BLaER1 treated with 17β-estradiol and CSF1 and Interleukin-3, amounts not matched to agents 10 nM and 100 nM (cell line): ENCODE measurements around the gene KLF9.
A peak's percentile ranks its signal among the peaks of the same experiment; 100 is the strongest.

Experiments used
- H3K27ac ChIP-seq, 11 experiments: shearing (Covaris generic); formaldehyde crosslinking; 2 replicates each; pipeline ENCODE4 v1.8.1; 2022
- H3K27me3 ChIP-seq, 11 experiments: shearing (Covaris generic); formaldehyde crosslinking; 2 replicates each; pipeline ENCODE4 v1.8.1; 2022
- H3K36me3 ChIP-seq, 11 experiments: shearing (Covaris generic); formaldehyde crosslinking; 2 replicates each; pipeline ENCODE4 v1.8.1; 2022
- H3K4me1 ChIP-seq, 10 experiments: shearing (Covaris generic); formaldehyde crosslinking; 2 replicates each; pipeline ENCODE4 v1.8.1; 2022
- H3K4me2 ChIP-seq, 11 experiments: shearing (Covaris generic); formaldehyde crosslinking; 2 replicates each; pipeline ENCODE4 v1.8.1; 2022
- H3K4me3 ChIP-seq, 10 experiments: shearing (Covaris generic); formaldehyde crosslinking; 2 replicates each; pipeline ENCODE4 v1.8.1; 2022
- H3K9ac ChIP-seq, 11 experiments: shearing (Covaris generic); formaldehyde crosslinking; 2 replicates each; pipeline ENCODE4 v1.8.1; 2022
- H3K9me3 ChIP-seq, 11 experiments: shearing (Covaris generic); formaldehyde crosslinking; replicated peaks in 1 of 11; 2 replicates each; pipeline ENCODE4 v1.8.1; 2022
- H4K20me1 ChIP-seq, 11 experiments: shearing (Covaris generic); formaldehyde crosslinking; 2 replicates each; pipeline ENCODE4 v1.8.1; 2022
- Cebpa-rat ChIP-seq, 11 experiments: shearing (Covaris generic); IDR thresholded peaks; 2 replicates each; pipeline ENCODE4 v1.8.1; 2022

KLF9 gene

DNA sequence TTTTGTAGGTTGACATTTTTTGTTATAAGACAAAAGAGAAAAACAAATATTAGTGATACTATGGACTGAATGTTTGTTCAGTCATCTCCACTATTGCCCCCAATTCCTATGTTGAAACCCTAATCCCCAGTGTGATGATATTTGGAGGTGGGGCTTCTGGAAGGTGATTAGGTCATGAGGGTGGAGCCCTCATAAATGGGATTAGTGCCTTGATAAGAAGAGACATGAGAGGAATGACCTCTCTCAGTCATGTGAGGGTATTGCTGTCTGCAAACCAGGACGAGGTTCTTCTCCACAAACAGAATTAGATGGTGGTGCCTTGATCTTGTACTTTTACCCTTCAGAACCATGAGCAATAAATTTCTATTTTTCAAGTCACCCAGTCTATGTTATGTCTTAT lies 34.5 kb upstream of the KLF9 start:
- Histone ChIP-seq H3K9ac (no peak overlapping the region), H4K20me1 (no peaks in the 10 kb centered on the region), H3K4me3 (no peak overlapping the region), H3K36me3 (no peaks in the 10 kb centered on the region), H3K27me3 (no peaks in the 10 kb centered on the region), H3K4me1 (peaks cover 0 to 7% (median 0%) of the 10 kb centered on the region in 10 experiments; a peak in 2 of 20 replicates), H3K9me3 (no peaks in the 10 kb centered on the region), H3K27ac (no peak overlapping the region), H3K4me2 (no peak overlapping the region)
- no peak for TF ChIP-seq Cebpa-rat (IDR thresholded peaks at IDR 0.05)

DNA sequence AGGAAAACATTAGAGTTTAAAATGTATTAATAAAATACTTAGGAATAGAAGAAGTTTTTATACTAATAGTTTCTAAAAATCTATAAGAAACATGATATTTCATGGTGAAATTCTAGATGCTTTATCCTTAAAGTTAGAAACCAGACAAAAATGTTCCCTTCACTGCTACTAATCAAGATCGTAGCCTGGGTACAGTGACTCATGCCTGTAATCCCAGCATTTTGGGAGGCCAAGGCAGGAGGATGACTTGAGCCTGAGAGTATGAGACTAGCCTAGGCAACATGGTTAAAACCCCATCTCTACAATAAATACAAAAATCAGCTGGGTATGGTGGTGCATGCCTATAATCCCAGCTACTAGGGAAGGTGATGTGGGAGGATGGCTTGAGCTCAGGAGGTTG lies 30.4 kb upstream of the KLF9 start:
- Histone ChIP-seq H3K4me1 (peaks cover 0 to 33% (median 0%) of the 10 kb centered on the region in 10 experiments; a peak in 6 of 20 replicates), H3K36me3 (no peaks in the 10 kb centered on the region), H4K20me1 (no peaks in the 10 kb centered on the region), H3K27me3 (no peaks in the 10 kb centered on the region), H3K4me2 (no peak overlapping the region), H3K4me3 (no peak overlapping the region), H3K27ac (no peak overlapping the region), H3K9me3 (no peaks in the 10 kb centered on the region), H3K9ac (no peak overlapping the region)
- no peak for TF ChIP-seq Cebpa-rat (IDR thresholded peaks at IDR 0.05)

DNA sequence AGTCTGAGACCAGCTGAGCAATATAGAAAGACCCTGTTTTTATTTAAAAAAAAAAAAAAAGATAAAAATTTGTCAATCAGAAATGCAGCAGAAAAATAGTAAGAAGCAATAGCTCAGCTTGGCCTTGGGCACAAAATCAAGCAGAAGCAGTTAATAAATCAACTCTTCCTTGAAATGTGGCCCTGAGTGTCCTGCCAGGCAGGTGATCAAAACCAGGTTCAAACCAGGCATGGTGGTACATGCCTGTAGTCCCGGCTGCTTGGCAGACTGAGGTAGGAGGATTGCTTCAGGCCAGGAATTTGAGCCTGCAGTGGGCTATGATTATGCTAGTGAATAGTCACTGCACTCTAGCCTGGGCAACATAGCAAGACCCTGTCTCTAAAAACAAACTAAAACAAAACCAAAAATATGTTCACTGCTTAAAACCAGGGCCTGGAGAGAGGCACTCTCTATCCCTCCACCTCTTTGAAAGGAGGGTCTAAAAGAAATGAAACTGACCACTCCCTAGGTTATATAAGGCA lies 27.9 kb upstream of the KLF9 start:
- Histone ChIP-seq H3K4me2 (peak overlapping the region in 1 of 11 experiments; percentile 41; a peak in 1 of 22 replicates), H3K36me3 (no peaks in the 10 kb centered on the region), H3K27ac (no peak overlapping the region), H3K4me1 (peaks cover 0 to 52% (median 14%) of the 10 kb centered on the region in 10 experiments; a peak in 15 of 20 replicates), H3K9ac (no peak overlapping the region), H4K20me1 (no peaks in the 10 kb centered on the region), H3K4me3 (no peak overlapping the region), H3K27me3 (no peaks in the 10 kb centered on the region), H3K9me3 (no peaks in the 10 kb centered on the region)
- no peak for TF ChIP-seq Cebpa-rat (IDR thresholded peaks at IDR 0.05)

DNA sequence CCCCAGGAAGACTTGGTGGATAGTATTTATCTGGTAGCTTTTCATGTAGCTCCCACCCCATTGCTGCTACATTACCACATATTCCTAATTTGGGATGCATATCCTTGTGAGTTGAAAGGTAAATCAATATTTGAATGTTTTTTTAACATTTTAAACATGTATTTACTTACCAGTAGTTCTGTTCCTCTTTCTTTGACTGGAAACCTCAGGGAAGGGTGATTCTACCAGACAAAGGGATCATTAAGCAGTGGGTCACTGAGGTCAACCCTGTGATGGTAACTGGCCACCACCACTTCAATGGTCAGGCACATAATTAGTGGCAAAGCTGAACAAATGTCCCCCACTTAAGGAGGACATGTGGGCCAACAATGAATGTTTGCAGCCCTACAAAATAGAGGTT lies 27.2 kb upstream of the KLF9 start:
- Histone ChIP-seq H4K20me1 (no peaks in the 10 kb centered on the region), H3K4me3 (no peak overlapping the region)
- TF ChIP-seq Cebpa-rat (IDR thresholded peaks at IDR 0.05): no peak

DNA sequence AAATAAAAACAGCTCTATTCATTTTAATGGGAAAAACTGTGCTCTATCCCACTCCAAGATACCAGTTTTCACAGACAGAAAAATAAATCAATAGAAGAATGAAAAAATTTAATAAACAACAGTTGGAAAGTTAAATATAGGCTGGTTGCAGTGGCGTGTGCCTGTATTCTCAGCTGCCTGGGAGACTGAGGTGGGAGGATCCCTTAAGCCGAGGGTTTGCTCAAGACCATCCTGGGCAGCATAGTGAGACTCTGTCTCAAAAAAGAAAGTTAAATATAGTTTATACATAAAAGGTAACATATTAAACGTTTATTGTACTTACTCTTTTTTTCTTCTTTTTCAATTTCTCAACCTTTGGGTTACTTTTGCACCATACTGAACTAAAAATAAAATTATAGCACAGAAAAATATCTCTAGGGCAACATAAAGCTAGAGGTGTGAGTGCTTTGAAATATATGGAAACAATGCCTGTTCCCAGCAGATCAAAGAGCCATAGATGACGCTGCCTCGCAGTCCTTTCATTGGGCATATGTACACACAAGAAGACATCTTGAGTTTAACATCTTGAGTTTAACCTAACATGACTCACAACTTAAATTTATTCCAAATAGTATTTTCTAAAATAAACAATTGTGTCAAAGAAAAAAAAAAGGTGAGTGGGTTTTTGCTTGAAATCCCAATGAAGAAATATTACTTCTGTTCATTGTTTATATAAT lies 25.7 kb upstream of the KLF9 start:
- Histone ChIP-seq H3K27ac (peak overlapping the region in 1 of 11 experiments; percentile 12; a peak in 1 of 22 replicates), H3K4me1 (peaks cover 0 to 75% (median 22%) of the 10 kb centered on the region in 10 experiments; a peak in 15 of 20 replicates), H3K4me3 (no peak overlapping the region), H3K9ac (no peak overlapping the region), H4K20me1 (no peaks in the 10 kb centered on the region), H3K9me3 (no peaks in the 10 kb centered on the region), H3K27me3 (no peaks in the 10 kb centered on the region), H3K36me3 (no peaks in the 10 kb centered on the region), H3K4me2 (0 out of 22 replicates have a peak overlapping the region, but pooled peaks of 2 of the 11 experiments have one; percentile 29 to 81)
- TF ChIP-seq Cebpa-rat (IDR thresholded peaks at IDR 0.05): no peak

More for the DNA sequence above, 27.2 kb upstream of the KLF9 start:
- H3K4me1 ChIP-seq: peaks cover 0 to 60% (median 14%) of the 10 kb centered on the region in 10 experiments; a peak in 15 of 20 replicates
- no peak overlapping the region for H3K27ac ChIP-seq
- H3K27me3 ChIP-seq: no peaks in the 10 kb centered on the region
- H3K36me3 ChIP-seq: no peaks in the 10 kb centered on the region
- H3K4me2 ChIP-seq: peak overlapping the region in 2 of 11 experiments; percentile 30 to 41; a peak in 3 of 22 replicates
- H3K9ac ChIP-seq: no peak overlapping the region
- no peaks in the 10 kb centered on the region for H3K9me3 ChIP-seq

DNA sequence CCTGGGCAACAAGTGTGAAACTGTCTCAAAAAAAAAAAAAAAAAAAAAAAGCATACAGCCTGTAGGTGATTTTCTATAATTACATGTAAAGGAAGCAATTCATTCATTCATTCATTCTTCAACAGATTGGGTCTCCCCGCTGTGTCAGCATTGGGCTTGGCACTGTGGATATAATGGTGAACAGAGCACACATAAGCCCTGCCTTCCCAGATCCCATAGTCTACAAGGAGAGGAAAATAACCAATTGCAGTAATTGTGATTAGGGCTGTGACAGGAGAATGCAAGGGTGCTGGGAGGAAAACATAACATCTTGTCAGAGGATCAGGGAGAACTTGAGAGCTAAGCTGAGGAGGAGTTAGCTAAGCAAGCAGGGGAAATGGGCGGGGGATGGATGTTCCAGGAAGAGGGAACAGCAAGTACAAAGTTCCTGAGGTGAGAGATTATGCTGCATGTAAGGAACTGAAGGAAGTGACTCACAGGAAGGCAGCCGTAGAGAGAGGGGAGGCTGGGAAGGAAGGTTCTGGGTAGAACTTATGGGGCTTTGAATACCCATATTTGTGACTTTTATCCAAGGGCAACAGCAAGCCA lies 24.0 kb upstream of the KLF9 start:
- Histone ChIP-seq H3K4me3 (no peak overlapping the region; a peak in 1 of 20 replicates), H4K20me1 (no peaks in the 10 kb centered on the region), H3K9ac (no peak overlapping the region), H3K9me3 (no peaks in the 10 kb centered on the region), H3K27ac (peak overlapping the region in 5 of 11 experiments; percentile 5 to 49 (median 36); a peak in 6 of 22 replicates), H3K4me1 (peaks cover 0 to 75% (median 22%) of the 10 kb centered on the region in 10 experiments; a peak in 15 of 20 replicates), H3K4me2 (peak overlapping the region in 10 of 11 experiments; percentile 27 to 83 (median 68); a peak in 19 of 22 replicates), H3K27me3 (no peaks in the 10 kb centered on the region), H3K36me3 (no peaks in the 10 kb centered on the region)
- TF ChIP-seq Cebpa-rat (IDR thresholded peaks at IDR 0.05): no peak

DNA sequence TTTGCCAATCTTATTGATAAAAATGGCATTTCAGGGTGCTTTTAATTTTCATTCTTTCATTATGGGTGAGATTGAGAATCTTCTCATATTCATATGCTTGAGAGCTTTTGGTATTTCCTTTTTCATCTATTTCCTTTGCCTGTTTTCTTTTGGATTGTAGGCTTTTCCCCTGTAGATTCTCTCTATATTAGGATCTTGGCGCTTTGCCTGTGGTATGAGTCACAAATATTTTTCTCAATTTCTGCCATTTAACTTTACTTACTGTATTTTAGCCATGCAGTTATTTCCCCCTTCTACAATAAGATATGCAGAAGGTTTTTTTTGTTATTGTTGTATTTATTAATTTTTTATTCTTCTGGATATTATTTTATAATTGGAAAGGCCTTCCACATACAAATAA lies 21.5 kb upstream of the KLF9 start:
- Histone ChIP-seq H3K9me3 (peaks cover 4 to 14% (median 9%) of the 10 kb centered on the region in 11 experiments; a peak in 13 of 22 replicates), H3K27me3 (no peaks in the 10 kb centered on the region), H3K36me3 (no peaks in the 10 kb centered on the region), H3K4me3 (no peak overlapping the region), H3K4me2 (peak overlapping the region in 5 of 11 experiments; percentile 30 to 81 (median 65); a peak in 10 of 22 replicates), H4K20me1 (no peaks in the 10 kb centered on the region), H3K9ac (no peak overlapping the region), H3K4me1 (peaks cover 0 to 59% (median 22%) of the 10 kb centered on the region in 10 experiments; a peak in 15 of 20 replicates), H3K27ac (0 out of 22 replicates have a peak overlapping the region, but pooled peaks of 1 of the 11 experiments have one; percentile 11)
- no peak for TF ChIP-seq Cebpa-rat (IDR thresholded peaks at IDR 0.05)

DNA sequence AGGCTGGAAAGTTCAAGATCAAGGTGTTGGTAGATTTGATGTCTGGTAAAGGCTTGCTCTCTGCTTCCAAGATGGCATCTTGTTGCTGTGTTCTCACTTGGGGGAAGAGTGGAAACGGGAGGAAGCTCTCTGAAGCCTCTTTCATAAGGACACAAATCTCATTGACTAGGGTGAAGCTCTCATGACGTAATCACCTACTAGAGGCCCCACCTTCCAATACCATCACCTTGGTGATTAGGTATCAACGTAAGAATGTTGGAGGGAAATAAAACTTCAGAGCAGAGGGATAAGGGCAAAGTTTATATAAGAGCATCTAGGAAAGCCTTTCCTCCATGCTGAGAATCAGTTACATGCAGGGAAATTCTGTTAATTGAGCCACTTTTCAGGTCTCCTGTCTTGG lies 15.4 kb upstream of the KLF9 start:
- no peak overlapping the region for H3K9ac ChIP-seq
- H3K9me3 ChIP-seq: peaks cover 4 to 16% (median 9%) of the 10 kb centered on the region in 11 experiments; a peak in 13 of 22 replicates
- H3K27ac ChIP-seq: no peak overlapping the region
- no peak for TF ChIP-seq Cebpa-rat (IDR thresholded peaks at IDR 0.05)
- H3K4me1 ChIP-seq: no peaks in the 10 kb centered on the region
- H3K36me3 ChIP-seq: no peaks in the 10 kb centered on the region
- no peak overlapping the region for H3K4me2 ChIP-seq
- H3K27me3 ChIP-seq: no peaks in the 10 kb centered on the region
- no peaks in the 10 kb centered on the region for H4K20me1 ChIP-seq
- no peak overlapping the region for H3K4me3 ChIP-seq

DNA sequence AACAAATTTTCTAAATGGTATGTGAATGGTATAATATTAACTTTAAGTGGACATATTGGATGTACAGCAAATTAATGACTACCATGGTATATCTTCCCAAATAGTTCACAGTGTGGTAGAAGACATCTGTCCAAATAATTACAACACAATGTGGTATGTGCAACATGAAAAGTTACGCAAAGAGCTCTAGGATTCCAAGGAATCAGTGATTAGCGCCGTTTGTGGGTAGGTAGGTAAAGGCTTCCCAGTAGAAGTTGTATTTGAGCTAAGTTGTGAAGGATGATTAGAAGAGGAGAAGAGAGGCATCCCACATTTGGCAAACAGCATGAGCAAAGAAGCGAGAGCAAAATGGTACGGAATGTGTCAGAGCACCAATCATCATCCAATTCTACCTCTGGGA lies 14.3 kb upstream of the KLF9 start:
- Histone ChIP-seq H3K9me3 (peaks cover 4 to 16% (median 9%) of the 10 kb centered on the region in 11 experiments; a peak in 13 of 22 replicates), H3K27me3 (no peaks in the 10 kb centered on the region), H4K20me1 (no peaks in the 10 kb centered on the region), H3K4me1 (peaks cover 0 to 3% (median 0%) of the 10 kb centered on the region in 10 experiments; a peak in 7 of 20 replicates), H3K27ac (no peak overlapping the region), H3K4me3 (no peak overlapping the region), H3K9ac (no peak overlapping the region), H3K4me2 (no peak overlapping the region), H3K36me3 (no peaks in the 10 kb centered on the region)
- no peak for TF ChIP-seq Cebpa-rat (IDR thresholded peaks at IDR 0.05)
